Ishikawa (cell line): ENCODE measurements around the gene ALDH1A1.

Experiments used
- CEBPB ChIP-seq: IDR thresholded peaks from 2 replicates; pipeline ENCODE4 v1.6.1; 2012
- RAD21 ChIP-seq: IDR thresholded peaks from 2 replicates; pipeline ENCODE4 v1.6.1; 2012; ENCODE audit warnings: low read depth
- TF ChIP-seq, protein P1 (sequence below): IDR thresholded peaks from 2 replicates; pipeline ENCODE4 v1.6.1; 2012

DNA sequence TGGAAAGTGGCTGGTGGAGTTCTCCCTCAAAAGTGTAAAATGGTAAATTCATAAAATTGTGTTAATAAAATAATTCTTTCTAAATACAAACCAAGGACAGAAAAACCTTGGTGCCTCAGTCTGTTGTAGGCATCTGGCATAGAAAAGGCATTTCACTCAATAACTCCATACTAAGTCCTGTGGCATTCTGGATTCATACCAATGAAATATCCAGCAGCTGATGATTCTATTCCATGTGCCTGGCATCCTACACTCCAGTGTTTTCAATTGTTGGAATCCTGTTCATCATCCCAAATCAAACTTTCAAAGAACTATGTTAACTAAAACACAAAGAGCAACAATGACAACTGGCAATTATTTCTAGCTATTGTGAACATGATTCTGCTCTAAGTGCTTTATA, 21.6 kb upstream of the ALDH1A1 start:
- TF ChIP-seq CEBPB, result no peak
- TF ChIP-seq RAD21, result no peak
- TF ChIP-seq, protein P1, sequence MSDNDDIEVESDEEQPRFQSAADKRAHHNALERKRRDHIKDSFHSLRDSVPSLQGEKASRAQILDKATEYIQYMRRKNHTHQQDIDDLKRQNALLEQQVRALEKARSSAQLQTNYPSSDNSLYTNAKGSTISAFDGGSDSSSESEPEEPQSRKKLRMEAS, result no peak
